Endothelial cell of umbilical vein (primary cell): ENCODE data around the gene CLEC11A.

Experiments
- CTCF ChIP-seq, 2 donors: IDR thresholded peaks; 1 replicate in 1 of 2; 2 replicates in 1 of 2; pipeline ENCODE4 v1.5.1; 2011; ENCODE audit warnings: low read length in 2 of 2, mild to moderate bottlenecking in 2 of 2, moderate library complexity in 2 of 2, control low read depth in 1 of 2, inconsistent platforms in 1 of 2, low read depth in 1 of 2; ENCODE audit not compliant: insufficient read depth in 1 of 2; ENCODE audit errors: extremely low read depth in 1 of 2
- EZH2 ChIP-seq: IDR thresholded peaks from 2 replicates; pipeline ENCODE4 v1.6.1; 2012; ENCODE audit warnings: borderline replicate concordance, low read depth, mild to moderate bottlenecking, moderate library complexity, low read length, inconsistent platforms; ENCODE audit not compliant: severe bottlenecking
- FOS ChIP-seq: IDR thresholded peaks from 2 replicates; pipeline ENCODE4 v1.6.1; 2011; ENCODE audit warnings: mild to moderate bottlenecking, low read length, moderate library complexity, borderline replicate concordance; ENCODE audit not compliant: insufficient read depth
- MAX ChIP-seq: IDR thresholded peaks from 2 replicates; pipeline ENCODE4 v1.6.1; 2011; ENCODE audit not compliant: insufficient read depth, insufficient read length
- POLR2A ChIP-seq: IDR thresholded peaks from 2 replicates; pipeline ENCODE4 v1.6.1; 2012; ENCODE audit warnings: low read depth, mild to moderate bottlenecking, control low read depth, low read length
- POLR2AphosphoS5 ChIP-seq: IDR thresholded peaks from 2 replicates; pipeline ENCODE4 v1.6.1; 2012; ENCODE audit warnings: low read depth, mild to moderate bottlenecking, control low read depth, low read length, moderate library complexity; ENCODE audit not compliant: insufficient read depth

DNA sequence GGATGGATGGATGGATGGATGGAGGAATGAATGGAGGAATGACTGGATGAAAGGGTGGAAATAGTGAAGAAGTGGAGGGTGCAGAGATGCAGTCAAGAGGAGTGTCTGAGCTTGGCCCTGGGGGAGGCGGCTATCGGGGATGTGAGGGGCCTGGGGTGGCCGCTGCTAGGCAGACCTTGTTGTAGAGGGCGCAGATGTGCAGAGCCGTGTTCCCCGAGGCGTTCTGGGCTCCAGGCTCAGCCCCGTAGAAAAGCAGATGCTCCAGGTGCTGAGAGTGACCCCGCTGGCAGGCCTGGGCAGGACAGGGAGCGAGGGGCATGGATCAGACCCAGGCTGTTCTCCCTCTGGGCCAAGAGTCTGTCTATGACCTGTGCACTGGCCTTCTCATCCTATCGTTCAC, 12.0 kb upstream of the CLEC11A start:
- TF ChIP-seq CTCF (IDR thresholded peaks at IDR 0.05; ENCODE audit: extremely low read depth in 1 of 2, insufficient read depth in 1 of 2, low read depth in 1 of 2, low read length in 2 of 2) = no peak
- no peak for TF ChIP-seq POLR2AphosphoS5
- TF ChIP-seq POLR2A = no peak
- no peak for TF ChIP-seq MAX
- no peak for TF ChIP-seq EZH2
- TF ChIP-seq FOS = no peak
